Naive thymus-derived CD4-positive, alpha-beta T cell (primary cell): ENCODE results near the gene ZNF845. TPM values are rescaled to one million over a fixed set of nuclear protein-coding genes. Genes with fewer than 3 reads are reported as not detected.
"Not testable (repeated sequence)": the region's sequence is repeated elsewhere in the genome, so short reads cannot be mapped to it uniquely, and the experiment has no call there.

ENCODE experiments used
- ATAC-seq: fragments of 150-1000 bp; cut with Tn5 transposase; 2 replicates; pipeline ENCODE4 v1.10.0; 2021; ENCODE audit warnings: mild to moderate bottlenecking, moderate library complexity
- CTCF ChIA-PET: fragments of 350-600 bp; sonication (Branson Sonifier 250); formaldehyde crosslinking; loops from one replicate; lab custom pipeline; 2021; ENCODE audit warnings: antibody characterized with exemption; lab: Charles Lee
- POLR2A ChIA-PET: fragments of 350-600 bp; sonication (Branson Sonifier 250); formaldehyde crosslinking; loops from one replicate; lab custom pipeline; 2021; ENCODE audit warnings: antibody characterized with exemption, inconsistent platforms; lab: Charles Lee
- DNase-seq, 9 donors: peaks; one replicate each; pipeline versions ENCODE4 v3.0.0 to v3.0.0-alpha.2; 2020 to 2022; ENCODE audit warnings: mixed read lengths in 1 of 9
- H3K27ac ChIP-seq: one replicate; pipeline ENCODE4 v1.7.0; 2013; ENCODE audit warnings: mild to moderate bottlenecking, low read depth, low read length, moderate library complexity
- H3K27me3 ChIP-seq, 2 donors: one replicate each; pipeline ENCODE4 v1.7.0; 2013; ENCODE audit warnings: low read length in 2 of 2, mild to moderate bottlenecking in 2 of 2, moderate library complexity in 2 of 2; ENCODE audit not compliant: control insufficient read depth in 2 of 2, insufficient read depth in 2 of 2
- H3K36me3 ChIP-seq, 3 experiments: 1 replicate in 2 of 3; 2 replicates in 1 of 3; pipeline ENCODE4 v1.7.0; 2013; ENCODE audit warnings: low read length in 3 of 3, mild to moderate bottlenecking in 3 of 3, moderate library complexity in 1 of 3; ENCODE audit not compliant: insufficient read depth in 3 of 3, control insufficient read depth in 2 of 3
- H3K4me1 ChIP-seq, 2 donors: one replicate each; pipeline ENCODE4 v1.7.0; 2013; ENCODE audit warnings: low read length in 2 of 2, mild to moderate bottlenecking in 2 of 2, moderate library complexity in 1 of 2; ENCODE audit not compliant: control insufficient read depth in 2 of 2, insufficient read depth in 2 of 2
- H3K4me3 ChIP-seq: 2 replicates; pipeline ENCODE4 v1.7.0; 2013; ENCODE audit warnings: mild to moderate bottlenecking, low read length
- H3K9me3 ChIP-seq, 3 experiments: 1 replicate in 2 of 3; 2 replicates in 1 of 3; pipeline ENCODE4 v1.7.0; 2013; ENCODE audit warnings: low read length in 3 of 3; ENCODE audit not compliant: control insufficient read depth in 2 of 3
- H3K27ac Mint-ChIP-seq, 9 donors: one replicate each; pipeline ENCODE4 v1.8.0; 2020 to 2022; ENCODE audit warnings: mixed read lengths in 9 of 9, mild to moderate bottlenecking in 8 of 9, moderate library complexity in 5 of 9, inconsistent platforms in 2 of 9
- H3K27me3 Mint-ChIP-seq, 5 donors: one replicate each; pipeline ENCODE4 v1.8.0; 2021 to 2022; ENCODE audit warnings: mixed read lengths in 5 of 5, mild to moderate bottlenecking in 1 of 5
- H3K36me3 Mint-ChIP-seq, 5 donors: one replicate each; pipeline ENCODE4 v1.8.0; 2020 to 2022; ENCODE audit warnings: mixed read lengths in 5 of 5, mild to moderate bottlenecking in 3 of 5, inconsistent platforms in 1 of 5
- H3K4me1 Mint-ChIP-seq, 7 donors: one replicate each; pipeline ENCODE4 v1.8.0; 2020 to 2022; ENCODE audit warnings: mixed read lengths in 7 of 7, mild to moderate bottlenecking in 3 of 7, inconsistent platforms in 1 of 7
- H3K4me3 Mint-ChIP-seq, 10 donors: one replicate each; pipeline ENCODE4 v1.8.0; 2020 to 2022; ENCODE audit warnings: mild to moderate bottlenecking in 10 of 10, mixed read lengths in 10 of 10, moderate library complexity in 6 of 10, inconsistent platforms in 2 of 10
- H3K9me3 Mint-ChIP-seq, 11 donors: one replicate each; pipeline ENCODE4 v1.8.0; 2020 to 2022; ENCODE audit warnings: mixed read lengths in 11 of 11, mild to moderate bottlenecking in 4 of 11, inconsistent platforms in 1 of 11, moderate library complexity in 1 of 11
- intact Hi-C, 2 donors: fragments of 100-400 bp; cut with micrococcal nuclease; formaldehyde crosslinking; loops; one replicate each; pipeline ENCODE4 v1.15.1; 2023
- polyA plus RNA-seq, 2 donors: library from polyadenylated mRNA; unstranded; fragments of 300-500 nt; fragmentation: Illumina TruSeq; gene quantifications; one replicate each; pipeline ENCODE4 v1.2.3, GENCODE V29; 2021
- total RNA-seq, 6 experiments: library from RNA in 5 of 6; stranded (reverse) in 5 of 6; gene quantifications; 1 replicate in 5 of 6; 2 replicates in 1 of 6; pipeline ENCODE4 v1.2.3 and lab custom pipeline; 2021 to 2026

The ZNF845 gene
- total and polyA plus RNA-seq, 7 experiments from 2014 or later, result 4.6 to 19.8 (median 11.1) TPM

DNA sequence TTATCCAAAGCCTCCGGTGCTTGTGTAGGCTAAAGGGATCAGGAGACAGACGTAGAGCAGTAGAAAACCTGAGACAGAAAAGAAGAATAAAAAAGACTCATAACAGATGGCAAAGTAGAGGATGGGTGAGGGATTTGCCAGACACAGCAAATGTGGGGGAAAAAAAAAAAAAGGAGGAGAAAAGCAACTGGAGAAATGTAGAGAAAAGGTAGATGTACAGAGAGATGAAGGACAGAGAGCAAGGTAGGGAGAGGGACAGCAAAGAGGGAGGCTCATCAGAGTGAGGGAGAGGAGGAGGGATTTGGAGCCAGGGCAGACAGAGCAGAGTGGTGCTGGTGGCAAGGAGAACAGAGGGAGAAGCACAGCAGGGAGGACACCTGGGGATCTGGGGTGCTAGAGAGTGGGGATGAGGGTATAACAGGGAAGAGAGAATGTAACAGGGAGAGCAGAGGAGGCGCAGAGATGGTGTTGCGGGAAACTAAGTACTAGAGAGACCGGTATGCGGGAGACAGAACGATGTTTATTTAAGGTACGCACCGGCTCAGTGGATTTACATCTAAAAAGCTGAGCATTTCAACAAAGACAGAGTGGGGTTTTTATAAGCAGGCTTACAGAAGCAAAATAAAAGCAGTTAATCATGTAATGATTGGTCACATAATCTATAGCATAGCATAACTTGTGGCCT is 62.4 kb downstream of the ZNF845 start:
- H3K27me3 ChIP-seq, H3K4me1 ChIP-seq, ATAC-seq, CTCF ChIA-PET, H3K27me3 Mint-ChIP-seq: not testable (repeated sequence)
- peak in 3 of 9 donors; percentile 1 to 7 (median 2) for DNase-seq
- POLR2A ChIA-PET, result interaction anchor here (0.6 kb wide), 1 partner anchor 432 kb away, joined by 3 read pairs; no protein-coding TSS in a partner anchor
- peaks cover 9 to 48% (median 32%) of the 10 kb centered on the region in 5 donors for H3K36me3 Mint-ChIP-seq
- intact Hi-C loops, result loop anchor here (1.0 to 5.0 kb wide), 15 partner anchors 31 to 1256 kb away; partner anchors contain the start of genes ZNF160 (in 2 of the 2), ZNF525 (in 2 of the 2), ZNF761 (in 2 of the 2) and ZNF816 (in 2 of the 2)
- H3K4me1 Mint-ChIP-seq, result peaks cover 13 to 43% (median 33%) of the 10 kb centered on the region in 7 donors
- H3K9me3 Mint-ChIP-seq, result peaks cover 0 to 40% (median 15%) of the 10 kb centered on the region in 11 donors
- Histone ChIP-seq H3K27ac (peak overlapping the region; percentile 82), H3K4me3 (peak overlapping the region; percentile 97), H3K36me3 (peaks cover 0 to 21% (median 6%) of the 10 kb centered on the region in 3 experiments), H3K9me3 (peaks cover 0 to 12% (median 0%) of the 10 kb centered on the region in 3 experiments)
- peak overlapping the region; percentile 89 to 97 (median 94) for H3K27ac Mint-ChIP-seq
- H3K4me3 Mint-ChIP-seq, result peak overlapping the region; percentile 88 to 97 (median 93)

DNA sequence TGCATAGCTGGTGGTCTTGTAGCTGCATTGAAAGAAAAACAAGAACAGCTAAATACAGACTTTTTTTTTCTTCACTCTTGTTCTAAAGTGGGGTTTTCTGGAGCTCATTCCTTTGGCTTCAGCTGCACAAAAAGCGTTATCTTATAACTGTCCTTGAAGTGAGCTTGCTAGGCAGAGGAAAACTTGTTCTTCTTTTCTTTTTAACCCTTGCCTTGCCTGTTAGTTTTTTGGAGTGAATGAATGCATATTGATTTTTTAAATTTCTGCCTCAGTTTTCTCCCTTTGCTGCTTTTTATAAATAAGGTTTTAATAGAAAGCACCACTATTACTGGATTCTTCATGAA is 62.9 kb downstream of the ZNF845 start:
- peak overlapping the region; percentile 45 to 97 (median 93) for H3K4me3 Mint-ChIP-seq
- peaks cover 13 to 43% (median 33%) of the 10 kb centered on the region in 7 donors for H3K4me1 Mint-ChIP-seq
- ATAC-seq, result no peak
- H3K4me3 ChIP-seq, result no peak overlapping the region
- CTCF ChIA-PET, result no interaction called here
- peak overlapping the region in 3 of 9 donors; percentile 69 to 94 (median 92) for H3K27ac Mint-ChIP-seq
- peaks cover 0 to 23% (median 6%) of the 10 kb centered on the region in 3 experiments for H3K36me3 ChIP-seq
- H3K9me3 Mint-ChIP-seq, result peaks cover 0 to 40% (median 13%) of the 10 kb centered on the region in 11 donors
- peaks cover 5 to 8% of the 10 kb centered on the region in 2 donors for H3K4me1 ChIP-seq
- POLR2A ChIA-PET, result no interaction called here
- H3K27ac ChIP-seq, result peak overlapping the region; percentile 82
- no peak for DNase-seq
- intact Hi-C loops, result loop anchor here in 1 of 2 donors (5.0 kb wide), 1 partner anchor 294 kb away; the partner anchor contains the start of gene ZNF160
- H3K36me3 Mint-ChIP-seq, result peaks cover 11 to 51% (median 37%) of the 10 kb centered on the region in 5 donors
- H3K27me3 Mint-ChIP-seq, result no peaks in the 10 kb centered on the region
- H3K9me3 ChIP-seq, result peaks cover 0 to 11% (median 0%) of the 10 kb centered on the region in 3 experiments
- H3K27me3 ChIP-seq, result no peaks in the 10 kb centered on the region

- peak overlapping the region in 3 of 10 donors; percentile 17 to 29 (median 22) for H3K4me3 Mint-ChIP-seq
- peaks cover 0 to 44% (median 21%) of the 10 kb centered on the region in 11 donors for H3K9me3 Mint-ChIP-seq
- H3K36me3 Mint-ChIP-seq, result peaks cover 11 to 66% (median 49%) of the 10 kb centered on the region in 5 donors
- H3K27ac Mint-ChIP-seq, DNase-seq, H3K27me3 ChIP-seq, H3K4me3 ChIP-seq, CTCF ChIA-PET, H3K27ac ChIP-seq, ATAC-seq, H3K27me3 Mint-ChIP-seq, H3K4me1 ChIP-seq, POLR2A ChIA-PET: not testable (repeated sequence)
- peaks cover 0 to 15% (median 0%) of the 10 kb centered on the region in 3 experiments for H3K9me3 ChIP-seq
- H3K4me1 Mint-ChIP-seq, result peaks cover 13 to 43% (median 33%) of the 10 kb centered on the region in 7 donors
- peaks cover 5 to 30% (median 13%) of the 10 kb centered on the region in 3 experiments for H3K36me3 ChIP-seq
- intact Hi-C loops, result loop anchor here in 1 of 2 donors (5.0 kb wide), 1 partner anchor 296 kb away; the partner anchor contains the start of gene ZNF160
Observed at GRCh38 chr19:53397918-53398317, 64.4 kb downstream of the ZNF845 start.

Other genes with a start within 250 kb of the ZNF845 start
- gene ZNF160, start 230.3 kb upstream of the ZNF845 start, total RNA-seq, result 10 to 100 TPM; 39.1 to 75.3 (median 52.9) TPM
- gene ZNF160, start 230.3 kb upstream of the ZNF845 start, polyA plus RNA-seq, result 10 to 100 TPM; 24.2 to 32.6 TPM
- 1 to 10 TPM in 2 of 5 experiments, under 1 TPM in 3; 0.58 to 2.1 (median 0.98) TPM for gene ZNF415, start 200.8 kb upstream of the ZNF845 start, total RNA-seq
- gene ZNF415, start 200.8 kb upstream of the ZNF845 start, polyA plus RNA-seq, result 1 to 10 TPM; 2.2 to 3.6 TPM
- gene ZNF347, start 174.7 kb upstream of the ZNF845 start, total RNA-seq, result 10 to 100 TPM in 2 of 5 experiments, 1 to 10 TPM in 3; 3.3 to 26.9 (median 7.3) TPM
- 1 to 10 TPM; 6.5 to 9.5 TPM for gene ZNF347, start 174.7 kb upstream of the ZNF845 start, polyA plus RNA-seq
- gene ZNF665, start 140.4 kb upstream of the ZNF845 start, total RNA-seq, result 1 to 10 TPM; 1.6 to 5.9 (median 3.3) TPM
- gene ZNF665, start 140.4 kb upstream of the ZNF845 start, polyA plus RNA-seq, result 10 to 100 TPM; 12.2 to 13.7 TPM
- 10 to 100 TPM in 2 of 5 experiments, 1 to 10 TPM in 3; 2.2 to 25.9 (median 7.4) TPM for gene ZNF677, start 78.9 kb upstream of the ZNF845 start, total RNA-seq
- 10 to 100 TPM; 20.5 to 29.9 TPM for gene ZNF677, start 78.9 kb upstream of the ZNF845 start, polyA plus RNA-seq
- not detected for gene VN1R2, start 75.5 kb upstream of the ZNF845 start, total RNA-seq
- gene VN1R2, start 75.5 kb upstream of the ZNF845 start, polyA plus RNA-seq, result not detected
- not detected for gene VN1R4, start 66.0 kb upstream of the ZNF845 start, total RNA-seq
- gene VN1R4, start 66.0 kb upstream of the ZNF845 start, polyA plus RNA-seq, result not detected
- 10 to 100 TPM; 11.5 to 33.7 (median 24.2) TPM for gene ZNF525, start 32.0 kb downstream of the ZNF845 start, total RNA-seq
- gene ZNF525, start 32.0 kb downstream of the ZNF845 start, polyA plus RNA-seq, result 10 to 100 TPM; 12.4 to 13.9 TPM
- 10 to 100 TPM in 3 of 5 experiments, 1 to 10 TPM in 2; 5.1 to 19.5 (median 11.4) TPM for gene ZNF765, start 61.4 kb downstream of the ZNF845 start, total RNA-seq
- gene ZNF765, start 61.4 kb downstream of the ZNF845 start, polyA plus RNA-seq, result 10 to 100 TPM in 1 of 2 donors, 1 to 10 TPM in 1; 6.9 to 13.1 TPM
- gene ZNF761, start 98.2 kb downstream of the ZNF845 start, total RNA-seq, result 10 to 100 TPM in 3 of 5 experiments, 1 to 10 TPM in 2; 8.0 to 18.8 (median 13.1) TPM
- gene ZNF761, start 98.2 kb downstream of the ZNF845 start, polyA plus RNA-seq, result 10 to 100 TPM; 12.6 to 13.9 TPM
- gene ZNF813, start 134.0 kb downstream of the ZNF845 start, total RNA-seq, result 10 to 100 TPM in 1 of 5 experiments, 1 to 10 TPM in 4; 2.5 to 11.2 (median 4.6) TPM
- 1 to 10 TPM; 3.9 to 7.0 TPM for gene ZNF813, start 134.0 kb downstream of the ZNF845 start, polyA plus RNA-seq
- gene ZNF331, start 204.4 kb downstream of the ZNF845 start, total RNA-seq, result 100 to 1,000 TPM in 2 of 5 experiments, 10 to 100 TPM in 3; 18.1 to 318 (median 68.6) TPM
- 10 to 100 TPM; 35.0 to 52.1 TPM for gene ZNF331, start 204.4 kb downstream of the ZNF845 start, polyA plus RNA-seq